ENCODE measurements around the gene DDX39A.
"Not testable (repeated sequence)": the region's sequence is repeated elsewhere in the genome, so short reads cannot be mapped to it uniquely, and the experiment has no call there.

DDX39A gene

DNA sequence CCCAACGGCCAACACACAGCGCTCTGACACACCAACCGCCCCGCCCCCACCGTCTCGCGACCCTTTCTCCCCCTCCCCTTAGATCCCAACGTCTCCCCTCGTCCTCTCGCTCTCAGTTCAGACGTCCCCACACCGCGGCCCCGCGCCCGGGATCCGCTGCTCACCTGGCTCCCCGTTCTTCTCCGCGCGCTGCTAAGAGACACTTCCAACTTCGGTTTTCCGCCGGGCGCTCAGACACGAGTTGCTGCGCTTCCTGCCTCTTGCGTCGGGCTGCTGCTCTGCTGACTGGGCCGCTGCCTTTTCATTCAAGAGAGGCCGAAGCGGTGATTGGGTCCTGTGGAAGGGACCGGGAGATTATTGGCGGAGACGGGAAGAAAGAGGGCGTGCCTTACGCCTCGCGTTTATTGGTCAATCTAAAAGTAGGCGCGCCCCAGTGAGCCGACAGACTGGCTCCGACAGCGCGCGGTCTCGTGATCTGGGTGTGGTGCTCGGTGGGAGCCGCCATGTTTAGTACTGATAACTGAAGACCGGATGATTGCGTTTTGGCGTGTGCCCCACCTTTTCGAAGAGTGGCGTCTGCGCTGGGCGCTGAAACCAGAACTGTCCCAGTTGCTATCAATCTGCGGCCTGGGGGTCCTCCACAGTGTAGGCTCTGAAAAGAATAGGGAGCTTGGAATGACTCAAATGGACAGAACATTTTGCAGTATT is at the start of gene DDX39A:
DDX39A (minus strand) TSS at position 236 of the 708 bp plus-strand sequence. CDS start 6,121 bp downstream, outside the sequence.
- DNase-seq: peak; percentile 100

DNA sequence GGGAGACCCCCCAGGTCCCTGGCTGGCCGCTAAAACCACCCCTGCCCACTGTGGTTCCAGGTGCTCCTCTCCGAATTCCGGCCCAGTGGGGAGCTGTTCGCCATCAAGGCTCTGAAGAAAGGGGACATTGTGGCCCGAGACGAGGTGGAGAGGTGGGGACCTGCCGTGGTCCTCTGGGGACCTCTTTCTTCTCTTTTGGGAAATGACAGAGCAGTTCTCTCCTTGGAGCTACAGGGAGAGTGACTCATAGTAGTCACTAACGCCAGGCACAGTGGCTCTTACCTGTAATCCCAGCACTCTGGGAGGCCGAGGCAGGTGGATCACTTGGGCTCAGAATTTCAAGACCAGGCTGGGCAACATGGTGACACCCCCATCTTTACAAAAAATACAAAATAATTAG is 48.7 kb upstream of the DDX39A start:
- no peak for DNase-seq

DNA sequence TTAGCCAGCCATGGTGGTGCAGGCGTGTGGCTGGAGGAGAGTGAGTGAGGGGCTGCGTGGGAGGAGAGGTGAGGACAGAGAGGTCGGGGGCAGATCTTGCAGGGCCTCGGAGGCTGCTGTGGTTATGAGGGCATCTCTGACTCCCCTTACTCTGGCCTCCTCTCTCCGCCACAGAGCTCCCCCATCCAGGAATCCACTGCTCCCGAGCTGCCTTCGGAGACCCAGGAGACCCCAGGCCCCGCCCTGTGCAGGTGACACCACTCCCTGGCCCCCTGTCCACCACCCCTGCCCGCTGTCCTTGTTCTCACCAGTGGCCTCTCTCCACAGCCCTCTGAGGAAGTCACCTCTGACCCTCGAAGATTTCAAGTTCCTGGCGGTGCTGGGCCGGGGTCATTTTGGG is 48.2 kb upstream of the DDX39A start:
- no peak for DNase-seq

DNA sequence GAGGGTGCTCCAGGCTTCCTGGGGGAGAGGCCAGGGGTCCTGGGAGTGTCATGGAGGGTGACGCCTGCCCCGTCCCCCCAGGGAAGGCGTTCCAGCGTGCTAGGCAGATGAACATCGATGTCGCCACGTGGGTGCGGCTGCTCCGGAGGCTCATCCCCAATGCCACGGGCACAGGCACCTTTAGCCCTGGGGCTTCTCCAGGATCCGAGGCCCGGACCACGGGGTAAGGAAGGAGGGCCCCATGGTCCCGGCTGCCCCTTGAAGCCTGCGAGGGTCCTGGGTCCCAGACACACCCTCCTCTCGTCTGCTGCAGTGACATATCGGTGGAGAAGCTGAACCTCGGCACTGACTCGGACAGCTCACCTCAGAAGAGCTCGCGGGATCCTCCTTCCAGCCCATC is 44.6 kb upstream of the DDX39A start:
- no peak for DNase-seq

DNA sequence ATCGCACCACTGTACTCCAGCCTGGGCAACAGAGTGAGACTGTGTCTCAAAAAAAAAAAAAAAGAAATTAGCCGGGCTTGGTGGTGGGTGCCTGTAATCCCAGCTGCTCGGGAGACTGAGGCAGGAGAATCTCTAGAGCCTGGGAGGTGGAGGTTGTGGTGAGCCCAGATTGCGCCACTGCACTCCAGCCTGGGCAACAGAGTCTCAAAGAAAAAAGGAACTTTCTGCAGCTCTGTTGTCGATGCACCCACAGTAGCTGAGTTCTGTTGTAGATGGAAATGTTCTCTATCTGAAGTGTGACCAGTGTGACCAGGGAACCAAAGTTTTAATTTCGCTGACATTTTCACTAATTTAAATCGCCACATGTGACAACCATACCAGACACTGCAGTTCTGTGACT is 43.3 kb upstream of the DDX39A start:
- DNase-seq: not testable (repeated sequence)

DNA sequence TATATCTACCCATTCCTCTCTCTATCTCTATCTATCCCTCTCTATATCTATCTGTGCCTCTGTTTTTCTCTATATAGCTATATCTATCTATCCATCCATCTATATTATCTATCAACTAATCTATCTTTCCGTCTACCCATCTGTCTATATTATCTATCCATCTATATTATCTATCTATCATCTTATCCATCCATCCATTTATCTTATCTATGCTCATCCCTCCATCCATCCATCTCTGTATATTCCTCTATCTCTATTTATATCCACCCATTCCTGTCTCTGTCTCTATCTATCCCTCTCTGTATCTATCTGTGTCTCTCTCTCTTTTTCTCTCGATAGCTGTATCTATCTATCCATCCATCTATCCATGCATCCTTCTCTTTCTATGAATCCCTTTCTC is 41.8 kb upstream of the DDX39A start:
- DNase-seq: no peak

DNA sequence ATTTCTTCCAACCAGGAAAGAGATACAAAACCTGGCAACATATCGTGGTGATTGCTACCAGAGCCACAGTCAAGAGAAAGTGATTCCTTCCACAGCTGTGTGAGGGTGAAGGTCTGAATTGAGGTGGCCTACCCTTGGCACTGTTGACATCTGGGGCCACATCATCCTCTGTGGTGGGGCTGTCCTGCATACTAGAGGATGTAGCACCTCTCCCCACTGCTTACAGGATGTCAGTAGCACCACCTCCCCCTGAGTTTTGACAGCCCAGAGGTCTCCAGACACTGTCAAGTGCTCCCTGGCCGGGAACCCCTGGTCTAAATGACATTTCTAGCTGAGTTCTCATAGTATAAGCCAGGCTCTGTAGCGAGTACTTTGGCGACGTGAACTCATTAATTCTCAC is 40.6 kb upstream of the DDX39A start:
- DNase-seq: no peak

DNA sequence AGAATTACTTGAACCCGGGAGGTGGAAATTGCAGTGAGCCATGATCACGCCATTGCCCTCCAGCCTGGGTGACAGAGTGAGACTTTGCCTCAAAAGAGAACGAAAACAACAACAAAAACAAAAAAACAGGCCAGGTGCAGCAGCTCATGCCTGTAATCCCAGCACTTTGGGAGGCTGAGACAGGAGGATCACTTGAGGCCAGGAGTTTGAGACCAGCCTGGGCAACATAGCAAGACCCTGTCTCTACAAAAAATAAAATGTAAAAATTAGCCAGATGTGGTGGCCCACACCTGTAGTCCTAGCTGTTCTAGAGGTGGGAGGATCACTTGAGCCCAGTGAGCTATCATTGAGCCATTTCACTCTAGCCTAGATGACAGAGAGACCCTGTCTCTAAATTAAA is 33.2 kb upstream of the DDX39A start:
- DNase-seq: not testable (repeated sequence)

DNA sequence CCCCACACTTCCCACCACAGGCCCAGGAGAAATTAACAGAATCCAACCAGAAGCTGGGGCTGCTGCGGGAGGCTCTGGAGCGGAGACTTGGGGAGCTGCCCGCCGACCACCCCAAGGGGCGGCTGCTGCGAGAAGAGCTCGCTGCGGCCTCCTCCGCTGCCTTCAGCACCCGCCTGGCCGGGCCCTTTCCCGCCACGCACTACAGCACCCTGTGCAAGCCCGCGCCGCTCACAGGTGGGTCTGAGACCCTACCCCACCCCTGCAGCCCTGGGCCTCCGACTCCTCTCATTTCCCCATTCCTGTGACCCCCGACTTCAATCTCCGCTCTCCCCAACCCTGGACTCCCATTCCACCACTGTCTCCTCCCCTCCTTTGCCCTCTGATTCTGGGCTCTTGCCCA is 31.7 kb upstream of the DDX39A start:
- DNase-seq: no peak

DNA sequence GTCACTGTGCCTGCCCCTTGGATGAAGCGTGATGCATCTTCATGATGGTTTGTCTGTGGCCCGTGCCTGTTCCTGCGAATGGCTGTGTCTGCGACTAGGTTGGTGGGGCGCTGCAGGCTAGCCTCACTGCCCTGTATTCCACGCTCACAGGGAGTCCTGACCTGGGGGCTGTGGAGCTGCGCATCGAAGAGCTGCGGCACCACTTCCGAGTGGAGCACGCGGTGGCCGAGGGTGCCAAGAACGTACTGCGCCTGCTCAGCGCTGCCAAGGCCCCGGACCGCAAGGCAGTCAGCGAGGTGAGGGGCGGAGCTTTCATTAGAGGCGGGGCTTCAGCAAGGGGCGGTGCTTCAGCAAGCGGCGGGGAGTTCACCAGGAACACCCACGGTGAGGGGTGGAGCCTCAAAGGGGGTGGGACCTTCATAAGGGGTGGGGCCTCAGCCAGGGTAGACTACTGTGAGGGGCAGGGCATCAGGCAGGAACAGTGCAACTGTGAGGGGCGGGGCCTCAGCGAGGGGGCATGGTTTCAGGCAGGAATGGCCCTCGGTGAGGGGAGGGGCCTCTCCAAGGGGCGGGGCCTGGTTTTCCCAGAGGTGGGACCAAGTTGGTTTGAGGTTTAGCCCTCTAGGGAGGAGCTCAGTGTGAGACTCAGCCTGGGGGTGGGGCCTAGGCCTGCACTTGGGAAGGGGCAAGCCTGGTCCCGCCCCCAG is 31.2 kb upstream of the DDX39A start:
- peak; percentile 94 for DNase-seq

DNA sequence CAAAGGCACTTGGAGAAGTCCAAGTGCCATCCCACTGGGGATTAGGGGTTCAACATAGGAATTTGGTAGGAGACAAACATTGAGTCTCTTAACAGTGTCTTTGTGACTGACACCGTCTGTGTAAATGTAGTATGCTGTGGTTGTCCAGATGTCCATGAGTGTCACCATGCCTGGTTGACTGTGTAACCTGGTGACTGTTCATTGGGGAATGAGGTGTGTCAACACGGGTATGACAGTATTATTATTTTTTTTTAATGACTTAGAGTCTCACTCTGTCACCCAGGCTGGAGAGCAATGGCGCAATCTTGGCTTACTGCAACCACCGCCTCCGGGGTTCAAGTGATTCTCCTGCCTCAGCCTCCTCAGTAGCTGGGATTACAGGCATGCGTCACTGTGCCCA is 30.2 kb upstream of the DDX39A start:
- no peak for DNase-seq

DNA sequence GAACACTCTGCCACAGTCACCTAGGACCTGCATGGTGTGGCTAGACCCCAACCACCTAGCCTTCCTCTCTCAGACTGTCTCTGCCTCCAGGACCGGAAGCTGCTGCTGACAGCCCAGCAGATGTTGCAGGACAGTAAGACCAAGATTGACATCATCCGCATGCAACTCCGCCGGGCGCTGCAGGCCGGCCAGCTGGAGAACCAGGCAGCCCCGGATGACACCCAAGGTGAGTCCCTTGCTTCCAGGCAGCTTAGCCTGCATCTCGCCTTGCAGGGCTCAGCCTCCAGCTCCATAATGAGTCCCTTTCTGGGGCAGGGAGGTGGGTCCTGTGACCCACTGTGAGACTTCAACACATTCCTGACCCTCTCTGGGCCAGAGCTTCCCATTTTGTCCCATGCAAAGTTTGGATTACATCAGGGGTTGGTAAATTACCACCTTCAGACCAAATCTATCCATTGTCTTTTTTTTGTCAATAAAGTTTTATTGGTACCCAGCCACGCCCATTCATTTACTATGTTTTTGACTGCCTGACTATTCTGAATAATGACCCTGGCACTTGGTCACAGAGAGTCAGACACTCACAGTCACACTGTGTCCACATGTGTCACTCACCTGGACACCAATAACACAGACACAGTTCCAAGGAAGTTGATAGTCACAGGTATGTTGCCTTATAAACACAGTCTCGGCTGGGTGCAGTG is 27.3 kb upstream of the DDX39A start:
- DNase-seq: no peak

DNA sequence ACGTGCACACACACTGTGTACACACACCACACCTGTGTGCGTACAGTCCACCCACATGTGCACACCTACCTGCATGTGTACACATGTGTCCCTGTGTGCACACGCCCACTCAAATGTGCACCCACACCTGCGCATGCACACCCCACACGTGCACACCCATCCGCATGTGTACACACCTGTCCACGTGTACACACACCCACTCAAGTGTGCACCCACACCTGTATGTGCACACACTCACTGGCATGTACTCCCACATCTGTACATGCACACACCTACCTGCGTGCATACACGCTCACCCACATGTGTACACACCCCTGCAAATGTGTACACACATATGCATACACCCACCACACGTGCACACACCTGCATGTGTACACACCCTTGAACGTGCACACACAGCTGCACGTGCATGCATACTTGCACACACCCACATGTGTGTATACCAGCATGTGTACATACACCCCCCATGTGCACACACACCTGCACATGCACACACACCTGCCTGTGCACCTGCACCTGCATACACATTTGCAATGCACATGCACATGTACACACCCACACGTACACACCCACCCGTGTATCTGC is 24.6 kb upstream of the DDX39A start:
- no peak for DNase-seq

DNA sequence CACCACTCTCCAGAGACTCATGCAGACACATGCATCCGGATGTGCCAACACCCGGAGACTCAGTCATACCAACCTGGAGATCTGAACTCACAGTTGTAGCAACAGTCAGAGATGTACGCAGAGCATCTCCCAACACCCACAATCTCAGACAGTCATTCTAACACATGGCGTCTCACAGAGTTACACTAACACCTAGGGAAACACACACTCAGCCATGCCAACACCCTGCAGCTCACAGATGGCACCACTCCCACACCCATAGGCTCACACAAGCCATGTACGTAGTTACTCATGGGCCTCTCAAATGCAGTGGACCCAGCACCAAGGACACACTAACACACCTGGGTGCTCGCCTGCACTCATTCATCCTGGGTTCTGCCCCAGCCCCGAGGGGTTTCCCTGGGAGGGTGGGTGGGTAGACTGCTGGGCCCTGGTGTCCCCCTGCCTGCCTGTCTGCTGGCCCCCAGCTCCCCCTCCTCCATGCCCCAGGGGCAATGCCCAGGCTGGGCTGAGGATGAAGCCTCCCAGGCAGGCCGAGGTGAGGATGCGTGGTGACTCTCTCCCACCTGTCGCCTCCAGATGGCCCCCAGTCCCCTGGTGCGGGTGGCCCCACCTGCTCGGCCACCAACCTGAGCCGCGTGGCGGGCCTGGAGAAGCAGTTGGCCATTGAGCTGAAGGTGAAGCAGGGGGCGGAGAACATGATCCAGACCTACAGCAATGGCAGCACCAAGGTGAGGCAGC is 23.9 kb upstream of the DDX39A start:
- no peak for DNase-seq

DNA sequence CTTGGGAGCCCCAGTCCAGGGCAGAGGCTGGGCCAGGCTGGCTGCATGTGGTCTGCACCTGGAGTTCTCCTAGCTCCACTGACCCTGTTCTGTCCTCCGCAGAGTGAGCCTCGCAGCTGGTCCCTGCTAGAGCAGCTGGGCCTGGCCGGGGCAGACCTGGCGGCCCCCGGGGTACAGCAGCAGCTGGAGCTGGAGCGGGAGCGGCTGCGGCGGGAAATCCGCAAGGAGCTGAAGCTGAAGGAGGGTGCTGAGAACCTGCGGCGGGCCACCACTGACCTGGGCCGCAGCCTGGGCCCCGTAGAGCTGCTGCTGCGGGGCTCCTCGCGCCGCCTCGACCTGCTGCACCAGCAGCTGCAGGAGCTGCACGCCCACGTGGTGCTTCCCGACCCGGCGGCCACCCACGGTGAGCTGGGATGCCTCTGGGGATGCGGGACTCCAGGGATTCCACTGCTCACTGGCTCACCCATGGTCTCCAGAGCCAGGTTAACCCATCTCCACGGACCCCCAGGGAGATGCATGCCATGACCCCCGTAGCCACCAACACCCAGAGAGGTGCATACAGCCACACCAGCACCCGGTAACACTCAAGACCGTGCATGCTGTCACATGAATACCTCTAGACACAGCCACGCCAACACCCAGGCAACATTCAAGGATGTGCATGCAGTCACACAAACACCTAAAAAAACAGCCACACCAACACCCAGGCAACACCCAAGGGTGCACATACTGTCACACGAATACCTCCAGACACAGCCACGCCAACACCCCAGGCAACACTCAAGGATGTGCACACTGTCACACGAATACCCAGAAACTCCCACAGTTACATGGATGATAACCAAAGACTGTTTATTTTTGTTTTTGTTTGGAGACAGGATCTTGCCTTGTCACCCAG is 22.1 kb upstream of the DDX39A start:
- DNase-seq: no peak

DNA sequence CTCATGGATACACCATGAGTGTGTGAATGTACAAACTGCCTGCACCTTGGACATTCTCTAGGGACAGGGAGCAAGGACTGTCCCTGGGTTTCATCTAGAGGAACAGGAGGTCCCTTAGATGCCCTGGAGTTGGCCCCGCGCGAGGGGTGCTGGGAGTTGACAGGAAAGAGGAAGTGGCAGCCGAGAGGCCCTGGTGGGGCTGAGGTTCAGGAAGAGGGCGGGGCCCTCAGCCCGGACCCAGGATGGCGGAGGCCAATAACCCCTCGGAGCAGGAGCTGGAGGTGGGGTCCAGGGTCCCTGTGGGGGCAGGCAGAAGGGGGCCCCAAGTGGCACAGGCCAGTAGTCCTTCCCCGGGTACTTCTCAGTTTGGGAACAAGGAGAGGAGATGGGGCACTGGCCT is 20.9 kb upstream of the DDX39A start:
- DNase-seq: peak; percentile 100

DNA sequence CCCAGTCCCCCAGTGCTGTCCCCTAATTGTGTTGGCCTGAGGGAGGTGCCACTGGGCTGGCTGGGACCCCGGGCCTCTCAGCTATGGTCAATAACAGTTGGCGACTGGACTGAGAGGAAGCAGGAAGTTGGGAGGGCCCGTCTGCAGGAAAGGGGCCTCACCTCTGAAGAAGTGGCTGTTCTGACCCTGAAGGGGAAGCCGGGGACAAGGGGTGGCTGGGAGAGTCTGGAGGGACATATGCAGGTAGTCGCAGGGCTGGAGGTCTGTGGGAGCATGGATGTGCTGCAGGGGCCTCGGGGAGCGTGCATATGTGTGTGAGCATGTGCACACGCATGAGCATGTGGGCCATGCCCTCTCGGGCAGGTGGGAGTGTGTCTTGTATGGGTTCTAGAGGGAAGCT is 19.9 kb upstream of the DDX39A start:
- no peak for DNase-seq

DNA sequence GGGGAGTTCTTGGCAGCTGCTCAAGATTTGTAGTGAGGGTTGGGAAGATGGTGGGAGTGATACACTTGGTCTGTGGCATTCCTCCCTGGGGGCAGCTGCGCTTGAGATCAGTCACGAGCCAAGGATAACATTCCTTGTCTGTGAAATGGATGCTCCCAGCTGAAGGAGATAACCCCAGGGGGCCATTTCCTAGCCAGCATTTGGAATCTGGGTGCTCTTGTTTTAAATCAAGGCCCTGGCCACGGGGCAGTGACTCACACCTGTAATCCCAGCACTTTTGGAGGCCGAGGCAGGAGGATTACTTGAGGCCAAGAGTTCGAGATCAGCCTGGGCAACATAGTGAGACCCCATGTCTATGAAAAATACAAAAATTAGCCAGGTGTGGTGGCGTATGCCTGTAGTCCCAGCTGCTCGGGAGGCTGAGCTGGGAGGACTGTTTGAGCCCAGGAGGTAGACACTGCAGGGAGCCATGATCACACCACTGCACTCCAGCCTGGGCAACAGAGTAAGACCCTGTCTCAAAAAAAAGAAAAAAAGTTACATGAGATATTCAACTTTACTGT is 18.5 kb upstream of the DDX39A start:
- no peak for DNase-seq

DNA sequence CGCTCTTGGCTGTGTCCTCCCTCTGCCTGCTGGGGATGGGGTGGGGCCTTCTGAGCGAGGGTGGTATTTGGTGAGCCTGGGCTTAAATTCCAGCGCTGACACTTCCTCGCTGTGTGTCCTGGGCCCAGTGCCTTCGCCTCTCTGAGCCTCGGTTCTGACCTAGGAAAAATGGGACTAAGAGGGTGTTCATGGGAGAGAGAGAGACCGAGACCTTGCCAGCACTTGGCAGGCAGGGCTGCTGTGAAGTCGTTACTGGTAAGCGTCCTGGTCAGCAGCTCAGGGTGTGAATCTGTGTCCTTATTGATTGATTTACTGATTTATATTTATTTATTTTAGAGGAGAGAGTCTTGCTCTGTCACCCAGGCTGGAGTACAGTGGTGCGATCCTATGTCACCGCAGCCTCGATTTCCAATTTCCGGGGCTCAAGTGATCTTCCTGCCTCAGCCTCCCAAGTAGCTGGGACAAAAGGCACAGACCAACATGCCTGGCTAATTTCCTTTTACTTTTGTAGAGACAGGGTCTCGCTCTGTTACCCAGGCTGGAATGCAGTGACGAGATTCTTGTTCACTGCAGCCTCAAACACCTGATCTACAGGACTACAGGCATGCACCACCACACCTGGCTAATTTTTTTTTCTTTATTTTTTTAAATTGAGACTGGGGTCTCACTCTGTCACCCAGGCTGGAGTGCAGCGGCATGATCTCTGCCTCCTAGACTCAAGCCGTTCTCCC is 16.3 kb upstream of the DDX39A start:
- no peak for DNase-seq

DNA sequence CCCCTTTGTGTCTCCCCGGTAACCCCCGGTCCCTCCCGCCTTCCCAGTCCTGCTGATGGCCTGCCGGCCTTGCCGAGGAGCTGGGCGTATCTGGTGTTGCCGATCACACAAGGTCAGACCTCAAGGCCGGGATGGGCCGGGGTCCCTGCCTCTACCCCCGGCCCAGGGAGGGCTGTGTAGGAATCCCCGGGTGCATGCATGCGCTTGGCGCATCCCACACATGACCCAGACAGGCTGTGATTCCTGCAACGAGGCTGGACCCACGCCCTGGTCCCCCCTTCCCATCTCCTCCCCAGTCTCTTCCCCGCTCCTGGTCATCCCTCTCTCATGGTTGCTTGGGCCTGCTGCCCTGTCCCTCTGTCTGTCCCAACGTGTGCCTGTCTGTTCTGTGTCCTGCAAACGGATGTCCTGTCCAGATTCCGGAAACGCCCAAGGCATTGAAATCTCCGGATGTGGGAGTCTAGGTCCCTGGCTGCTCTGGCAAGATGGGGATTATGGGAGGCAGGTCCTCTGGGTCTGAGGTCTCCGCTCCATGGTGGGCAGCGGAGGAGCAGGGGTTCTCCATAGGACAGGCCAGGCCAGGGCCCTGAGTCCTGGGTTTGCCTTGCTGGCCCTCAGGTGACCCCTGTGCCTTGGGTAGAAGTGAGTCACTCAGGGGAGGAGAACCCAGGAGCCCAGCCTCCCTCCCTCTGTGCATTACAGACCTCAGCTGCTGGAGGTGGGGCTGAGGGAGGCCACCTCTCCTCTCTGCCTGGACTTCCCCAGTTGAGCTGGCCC is 15.6 kb upstream of the DDX39A start:
- peak; percentile 46 for DNase-seq
